AG10803 (cell line): ENCODE measurements around the gene CRYBG2.
"Not testable (repeated sequence)": the region's sequence is repeated elsewhere in the genome, so short reads cannot be mapped to it uniquely, and the experiment has no call there.

Experiments
- DNase-seq: peaks from one replicate; pipeline ENCODE4 v3.0.0; 2010; ENCODE audit warnings: low read depth
- H3K4me3 ChIP-seq: 2 replicates; pipeline ENCODE4 v1.5.1; 2011; ENCODE audit warnings: mild to moderate bottlenecking, low read length, control low read depth
- TF ChIP-seq, protein P1 (sequence below): conservative IDR thresholded peaks from 2 replicates; pipeline ENCODE4 v1.5.1; 2011; ENCODE audit warnings: mild to moderate bottlenecking, low read length, control low read depth, inconsistent platforms

CRYBG2 gene

DNA sequence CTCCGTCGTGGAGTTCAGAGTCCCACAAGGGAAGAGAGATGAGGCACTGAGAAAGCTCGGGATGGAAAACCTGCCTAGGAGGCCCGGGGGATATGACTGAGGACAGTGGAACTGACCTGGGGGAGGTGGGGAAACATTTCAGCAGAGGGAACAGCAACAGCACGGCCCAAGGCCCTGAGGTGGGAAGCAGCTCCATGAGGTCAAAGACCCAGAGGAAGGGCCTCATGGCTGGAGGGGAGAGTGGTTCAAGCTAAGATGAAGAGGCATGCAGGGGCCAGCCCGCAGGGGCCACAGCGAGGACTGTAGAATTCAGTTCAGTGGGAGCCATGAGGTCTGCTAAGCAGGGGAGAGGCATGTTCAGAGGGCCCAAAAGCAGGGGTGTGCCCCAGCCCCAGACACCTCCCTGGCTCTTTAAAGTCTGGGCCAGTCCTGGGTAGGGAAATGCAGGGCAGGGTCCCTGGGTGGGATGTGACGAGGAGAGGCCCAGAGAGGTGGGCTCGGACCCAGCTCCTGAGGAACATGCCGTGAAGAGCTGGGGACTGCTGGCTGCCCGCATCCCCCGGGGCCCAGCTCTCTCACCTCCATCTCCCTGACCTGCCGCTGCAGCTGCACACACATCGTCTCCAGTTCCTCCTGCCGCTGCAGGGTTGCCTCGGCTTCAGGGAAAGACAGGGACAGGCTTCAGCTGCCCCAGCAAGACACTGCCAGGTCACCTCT is 57.4 kb downstream of the CRYBG2 start:
- no peak overlapping the region for H3K4me3 ChIP-seq
- TF ChIP-seq, protein P1, sequence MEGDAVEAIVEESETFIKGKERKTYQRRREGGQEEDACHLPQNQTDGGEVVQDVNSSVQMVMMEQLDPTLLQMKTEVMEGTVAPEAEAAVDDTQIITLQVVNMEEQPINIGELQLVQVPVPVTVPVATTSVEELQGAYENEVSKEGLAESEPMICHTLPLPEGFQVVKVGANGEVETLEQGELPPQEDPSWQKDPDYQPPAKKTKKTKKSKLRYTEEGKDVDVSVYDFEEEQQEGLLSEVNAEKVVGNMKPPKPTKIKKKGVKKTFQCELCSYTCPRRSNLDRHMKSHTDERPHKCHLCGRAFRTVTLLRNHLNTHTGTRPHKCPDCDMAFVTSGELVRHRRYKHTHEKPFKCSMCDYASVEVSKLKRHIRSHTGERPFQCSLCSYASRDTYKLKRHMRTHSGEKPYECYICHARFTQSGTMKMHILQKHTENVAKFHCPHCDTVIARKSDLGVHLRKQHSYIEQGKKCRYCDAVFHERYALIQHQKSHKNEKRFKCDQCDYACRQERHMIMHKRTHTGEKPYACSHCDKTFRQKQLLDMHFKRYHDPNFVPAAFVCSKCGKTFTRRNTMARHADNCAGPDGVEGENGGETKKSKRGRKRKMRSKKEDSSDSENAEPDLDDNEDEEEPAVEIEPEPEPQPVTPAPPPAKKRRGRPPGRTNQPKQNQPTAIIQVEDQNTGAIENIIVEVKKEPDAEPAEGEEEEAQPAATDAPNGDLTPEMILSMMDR, result no peak
- no peak for DNase-seq

DNA sequence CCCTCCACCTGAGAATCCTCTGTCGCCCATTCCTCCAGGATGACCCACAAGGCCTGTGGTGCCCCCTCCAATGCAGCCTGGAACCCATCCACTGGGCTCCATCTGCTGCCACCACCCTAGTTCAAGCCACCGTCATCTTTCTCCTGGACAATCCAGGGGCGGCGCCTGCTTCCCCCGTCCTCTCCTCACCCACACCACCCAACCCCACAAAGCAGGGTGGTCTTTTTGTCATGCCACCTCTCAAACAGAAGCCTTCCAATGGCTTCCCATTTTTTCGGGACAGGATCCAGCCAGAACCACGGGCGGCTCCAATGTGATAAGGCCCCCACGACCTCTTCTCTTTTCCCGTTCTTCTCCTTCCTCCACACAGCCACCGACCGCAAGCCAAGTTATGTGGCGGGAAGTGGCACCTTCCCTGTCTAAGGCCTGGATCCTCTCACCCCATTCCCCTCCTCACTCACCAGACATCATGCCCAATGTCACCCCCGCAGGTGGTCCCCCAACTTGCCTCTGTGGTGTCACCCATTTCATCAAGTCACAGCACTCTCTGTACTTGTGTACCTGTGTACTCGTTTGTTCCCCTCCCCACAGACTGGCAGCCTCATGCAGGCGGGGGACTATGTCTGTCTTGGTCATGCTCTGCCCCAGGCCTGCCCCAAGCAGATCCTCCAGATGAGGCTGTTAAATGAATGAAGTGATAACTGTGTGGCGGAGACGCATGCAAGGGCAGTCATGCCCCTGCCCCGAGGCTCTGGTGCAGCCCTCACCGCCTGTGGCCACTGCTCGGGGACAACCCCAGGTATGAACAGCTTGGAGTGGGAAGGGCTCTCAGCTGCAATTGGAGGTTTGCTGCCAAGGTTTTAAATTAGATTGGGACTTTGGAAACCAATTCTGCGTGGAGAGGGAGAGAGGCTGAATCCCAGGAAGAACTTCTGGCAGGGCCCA is 58.5 kb downstream of the CRYBG2 start:
- no peak overlapping the region for H3K4me3 ChIP-seq
- DNase-seq, result no peak
- TF ChIP-seq, protein P1, result no peak

DNA sequence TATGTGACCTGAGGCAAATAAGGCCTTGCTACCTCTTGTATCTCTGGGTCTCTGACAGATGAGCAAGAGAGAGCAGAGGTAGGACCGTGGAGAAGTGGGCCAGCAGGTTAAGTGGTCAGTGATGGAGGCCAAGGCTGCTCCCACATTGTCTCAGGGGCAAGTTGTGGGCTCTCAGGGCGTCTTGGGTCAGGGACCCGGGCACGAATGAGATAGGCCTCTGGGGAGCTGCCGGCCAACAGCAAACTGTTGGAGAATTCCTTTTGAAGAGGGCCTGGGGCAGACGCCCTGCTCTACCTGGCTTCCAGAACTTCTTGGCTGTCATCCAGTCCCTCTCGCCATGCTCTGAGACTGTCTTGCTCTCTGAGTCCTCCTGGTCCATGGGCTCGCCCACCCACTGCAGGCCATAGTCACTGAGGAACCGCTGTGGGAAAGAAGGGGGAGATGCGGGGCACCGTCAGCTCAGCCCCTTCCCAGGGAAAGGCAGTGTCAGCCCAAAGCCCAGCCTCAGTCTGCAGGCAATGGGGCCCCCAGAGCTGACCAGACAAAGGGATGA is 59.9 kb downstream of the CRYBG2 start:
- no peak for DNase-seq
- no peak overlapping the region for H3K4me3 ChIP-seq
- TF ChIP-seq, protein P1, result no peak

DNA sequence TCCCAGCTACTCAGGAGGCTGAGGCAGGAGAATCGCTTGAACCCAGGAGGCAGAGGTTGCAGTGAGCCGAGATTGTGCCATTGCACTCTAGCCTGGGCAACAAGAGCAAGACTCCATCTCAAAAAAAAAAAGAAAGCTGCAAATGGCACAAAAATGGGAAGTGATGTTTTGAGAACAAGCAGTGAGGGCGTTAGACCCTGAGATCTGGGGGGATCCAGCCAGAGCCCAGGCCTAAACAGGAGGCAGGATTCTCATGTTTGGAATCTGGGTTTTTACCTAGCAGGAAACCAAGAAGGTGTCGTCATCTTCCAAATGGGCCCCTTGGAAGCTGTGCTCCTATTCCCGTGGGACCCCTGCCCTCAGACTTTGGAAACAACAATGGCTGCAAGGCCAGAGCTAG is 61.2 kb downstream of the CRYBG2 start:
- not testable (repeated sequence) for DNase-seq

DNA sequence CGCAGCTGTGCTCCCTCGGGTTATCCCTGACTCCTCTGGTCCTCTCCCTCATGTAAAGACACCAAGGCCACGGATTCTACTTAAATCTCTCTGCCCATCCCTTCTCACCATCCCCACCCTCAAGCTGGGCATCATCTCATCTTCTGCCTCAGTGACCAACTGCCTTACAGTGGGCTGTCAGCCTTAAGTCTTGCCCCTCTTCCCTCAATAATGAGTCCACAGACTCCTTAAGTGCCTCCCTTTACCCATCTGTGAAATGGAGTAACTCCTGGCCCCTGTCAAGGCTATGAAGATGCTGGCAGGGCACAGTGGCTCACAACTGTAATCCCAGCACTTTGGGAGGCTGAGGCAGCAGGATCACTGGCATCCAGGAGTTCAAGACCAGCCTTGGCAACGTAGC is 62.0 kb downstream of the CRYBG2 start:
- H3K4me3 ChIP-seq, result no peak overlapping the region
- DNase-seq, result no peak
- TF ChIP-seq, protein P1, result no peak

More for the DNA sequence above, 61.2 kb downstream of the CRYBG2 start:
- H3K4me3 ChIP-seq, result not testable (repeated sequence)

DNA sequence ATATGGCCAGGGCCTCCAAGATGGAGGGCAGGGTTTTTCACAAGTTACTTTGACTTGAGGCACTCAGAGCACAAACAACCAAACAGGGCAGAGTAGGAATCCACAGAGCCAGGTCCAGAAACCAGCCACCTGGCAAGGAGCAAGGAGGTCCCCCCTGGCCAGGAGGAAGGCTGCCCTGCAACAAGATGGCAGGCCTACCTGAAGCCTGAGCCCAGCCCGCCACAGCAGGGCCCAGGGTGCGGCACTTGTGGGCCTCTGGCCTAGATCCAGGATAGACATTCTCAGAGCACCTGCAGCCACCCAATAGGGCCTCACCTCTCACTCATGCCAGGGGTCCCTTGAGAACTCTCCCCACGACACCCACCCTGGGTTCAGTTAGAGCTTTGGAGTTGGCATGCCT is 62.5 kb downstream of the CRYBG2 start:
- no peak overlapping the region for H3K4me3 ChIP-seq
- no peak for DNase-seq
- TF ChIP-seq, protein P1, result no peak

DNA sequence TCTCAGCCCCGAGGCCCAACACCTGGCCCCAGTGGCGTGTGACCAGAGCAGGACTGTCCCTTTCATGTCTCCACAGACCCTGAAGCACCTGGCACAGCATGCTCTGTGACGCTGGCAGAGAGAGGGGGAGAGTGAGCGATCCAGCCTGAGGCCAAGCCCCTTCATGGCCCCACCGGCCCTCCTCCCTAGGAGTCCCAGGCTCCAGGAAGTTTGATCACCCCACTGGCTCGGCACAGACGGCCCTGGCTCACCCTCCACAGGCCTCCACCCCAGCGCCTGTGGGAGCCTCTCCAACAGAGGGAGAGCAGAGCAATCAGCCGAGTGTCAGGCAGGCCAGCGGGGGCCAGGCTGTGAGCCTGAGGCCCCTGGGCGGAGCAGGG is 63.1 kb downstream of the CRYBG2 start:
- H3K4me3 ChIP-seq, result no peak overlapping the region
- DNase-seq, result no peak
- TF ChIP-seq, protein P1, result no peak
